Fibroblast of upper back skin (primary cell): ENCODE measurements around the gene NEDD8.

Source experiments
- DNase-seq: peaks from one replicate; pipeline ENCODE4 v3.0.0-alpha.2; 2013

Gene NEDD8

DNA sequence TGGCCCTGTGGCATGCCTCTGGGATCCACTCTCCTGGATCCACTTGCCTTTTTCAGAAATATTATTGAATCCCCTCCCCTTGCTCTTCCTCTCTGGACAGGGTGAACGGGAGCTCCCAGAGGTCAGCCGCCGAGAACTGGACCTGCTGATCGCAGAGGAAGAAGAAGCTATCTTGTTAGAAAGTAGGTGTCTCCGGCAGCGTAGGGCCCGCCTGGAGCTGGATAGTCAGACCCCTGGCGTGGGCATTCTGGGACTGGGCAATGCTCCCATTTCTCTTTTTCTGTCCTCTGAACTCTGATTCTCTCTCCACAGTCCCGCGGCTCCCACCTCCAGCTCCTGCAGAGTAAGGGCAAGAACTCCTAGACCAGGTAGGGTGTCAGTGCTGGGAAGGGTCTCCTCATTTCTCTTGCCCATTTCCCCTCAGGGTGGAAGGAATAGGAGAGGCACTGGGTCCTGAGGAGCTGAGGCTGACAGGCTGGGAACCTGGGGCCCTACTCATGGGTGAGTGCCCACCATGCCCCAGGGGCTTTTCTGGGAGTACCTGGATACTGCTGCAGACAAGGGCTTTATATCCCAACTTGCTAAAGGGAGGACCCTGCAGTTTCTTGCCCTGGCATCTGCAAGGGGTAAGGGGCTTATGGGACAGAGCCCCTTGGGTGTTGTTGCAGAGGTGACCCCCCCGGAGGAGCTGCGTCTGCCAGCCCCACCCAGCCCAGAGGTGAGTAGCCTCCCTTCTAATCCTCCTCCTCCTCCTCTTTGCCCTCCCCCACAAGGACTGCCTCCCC is 54.9 kb downstream of the NEDD8 start:
- DNase-seq = no peak

DNA sequence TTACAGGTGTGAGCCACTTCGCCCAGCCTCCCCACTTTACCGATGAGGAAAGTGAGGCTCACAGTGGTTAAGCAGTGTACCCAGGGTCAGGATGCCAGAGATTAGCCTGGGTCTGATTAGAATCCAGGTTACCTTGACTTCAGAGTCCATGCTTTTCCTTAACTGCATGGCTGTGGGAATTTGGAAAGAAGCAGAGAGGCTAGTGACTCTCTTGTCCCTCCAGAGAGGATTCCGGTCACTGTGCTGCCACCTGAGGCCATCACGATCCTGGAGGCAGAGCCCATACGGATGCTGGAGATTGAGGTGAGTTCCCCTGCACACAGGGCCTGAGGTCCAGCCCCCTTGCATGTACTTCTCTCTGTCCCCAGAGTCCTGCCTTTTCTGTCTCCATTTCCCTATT is 55.6 kb downstream of the NEDD8 start:
- DNase-seq = no peak

DNA sequence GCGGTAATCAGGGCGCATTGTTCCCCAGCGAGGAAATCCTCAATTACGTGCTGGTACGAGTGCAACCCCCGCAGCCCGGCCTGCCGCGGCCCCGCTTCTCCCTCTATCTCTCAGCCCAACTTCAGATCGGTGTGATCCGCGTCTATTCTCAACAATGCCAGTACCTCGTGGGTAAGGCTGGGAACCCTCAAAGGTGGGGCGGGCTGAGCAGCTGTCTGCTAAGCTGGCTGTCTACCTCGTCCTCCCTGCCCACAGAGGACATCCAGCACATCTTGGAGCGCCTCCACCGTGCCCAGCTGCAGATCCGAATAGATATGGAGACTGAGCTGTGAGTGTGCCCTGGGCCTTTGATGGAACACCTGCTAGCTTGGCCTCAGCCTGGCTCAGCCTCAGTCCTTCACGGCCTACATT is 59.3 kb downstream of the NEDD8 start:
- no peak for DNase-seq

DNA sequence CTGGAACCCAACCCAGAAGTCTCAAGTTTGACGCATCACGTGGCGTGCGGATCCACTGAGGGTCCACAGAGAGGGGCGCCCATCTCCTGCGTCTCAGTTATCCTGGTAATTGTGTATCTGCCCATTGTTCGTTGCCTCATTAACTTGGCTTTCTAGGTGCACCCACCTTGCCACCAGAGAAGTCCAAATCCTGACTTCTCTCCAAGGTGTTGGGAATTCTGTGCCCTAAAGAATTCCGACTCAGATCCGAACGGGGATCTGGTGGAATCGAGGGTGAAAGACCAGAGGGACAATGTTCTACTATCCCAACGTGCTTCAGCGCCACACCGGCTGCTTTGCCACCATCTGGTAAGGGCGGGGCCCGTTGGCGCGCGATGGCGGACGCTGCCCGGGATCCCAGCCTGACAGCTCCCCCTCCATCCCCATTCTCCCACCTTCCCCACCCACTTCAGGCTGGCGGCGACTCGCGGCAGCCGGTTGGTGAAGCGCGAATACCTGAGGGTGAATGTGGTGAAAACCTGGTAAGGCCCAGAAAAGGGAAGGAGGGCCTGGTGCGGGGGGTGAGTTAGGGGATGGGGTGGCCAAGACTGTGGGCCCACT is 59.8 kb downstream of the NEDD8 start:
- DNase-seq = no peak

DNA sequence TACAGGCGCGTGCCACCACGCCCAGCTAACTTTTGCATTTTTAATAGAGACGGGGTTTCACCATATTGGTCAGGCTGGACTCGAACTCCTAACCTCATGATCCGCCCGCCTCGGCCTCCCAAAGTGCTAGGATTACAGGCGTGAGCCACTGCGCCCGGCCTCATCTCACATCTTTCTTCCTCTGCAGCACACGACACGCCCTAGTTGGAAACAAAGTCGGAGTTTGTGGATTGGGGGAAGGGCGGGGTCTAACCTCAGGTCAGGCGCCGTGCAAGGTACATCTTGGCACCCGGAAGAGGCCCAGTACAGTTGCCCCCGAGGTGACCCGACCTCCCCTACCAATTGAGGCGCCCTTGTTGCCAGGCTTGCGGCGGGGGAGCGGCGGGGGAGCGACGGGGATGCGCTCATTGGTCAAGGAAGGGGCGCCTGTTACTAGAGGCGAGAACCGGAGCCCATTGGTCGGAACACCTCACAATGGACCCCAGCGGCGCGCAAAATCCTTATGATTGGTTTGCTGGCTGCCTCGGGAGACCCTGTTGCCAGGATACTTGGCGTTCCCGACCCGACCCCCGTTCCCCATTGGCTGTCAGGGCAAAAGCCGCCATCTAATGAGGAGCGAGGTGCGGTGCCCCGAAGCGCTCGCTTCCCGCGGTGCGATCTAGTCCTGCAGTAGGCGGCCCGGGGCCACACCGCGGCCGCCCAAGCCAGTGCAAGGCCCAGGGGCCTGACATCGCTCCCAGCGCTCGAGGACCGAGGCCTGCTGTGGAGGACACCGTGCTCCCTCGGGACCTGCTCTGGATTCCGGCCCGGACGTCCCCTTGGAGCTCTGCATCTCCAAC is 60.5 kb downstream of the NEDD8 start, which contains the start of gene REC8:
Gene REC8, plus strand, starts transcription at position 659 of the 839 bp plus-strand sequence. CDS start 473 bp downstream, outside the sequence.
- DNase-seq = peak; percentile 78

DNA sequence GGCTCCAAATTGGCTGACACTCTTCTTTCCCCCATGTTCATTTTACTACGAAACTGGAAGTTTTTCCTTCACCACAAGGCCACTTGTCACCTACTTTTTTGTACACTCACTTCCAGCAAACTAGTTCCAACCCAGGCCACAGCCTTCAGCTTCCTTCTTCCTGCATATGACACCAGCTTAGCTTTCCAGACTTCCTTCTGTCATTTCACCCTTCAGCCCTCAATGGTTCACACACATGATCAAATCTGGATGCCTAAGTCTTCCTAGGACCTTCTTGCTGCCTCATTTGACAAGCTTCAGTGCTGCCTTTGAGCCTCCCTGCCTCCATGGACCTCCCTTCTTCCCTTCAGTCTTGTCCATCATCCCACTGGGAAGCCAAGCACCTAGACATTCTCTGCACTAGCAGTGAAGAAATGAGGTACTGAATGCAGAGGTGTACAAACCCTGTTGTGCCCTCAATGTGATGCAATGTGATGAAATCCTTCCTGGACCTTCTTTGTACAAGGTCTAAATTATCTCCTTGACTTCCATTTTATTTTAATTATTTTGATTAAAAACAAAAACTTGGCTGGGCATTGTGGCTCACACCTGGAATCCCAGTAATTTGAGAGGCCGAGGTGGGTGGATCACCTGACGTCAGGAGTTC is 64.6 kb downstream of the NEDD8 start:
- DNase-seq = no peak
